Caco-2 (cell line): Measurements from ENCODE around the gene VARS2. TPM values are rescaled to one million over a fixed set of nuclear protein-coding genes. Genes with fewer than 3 reads are reported as not detected.
A peak's percentile ranks its signal among the peaks of the same experiment; 100 is the strongest.
"Not testable (repeated sequence)": the region's sequence is repeated elsewhere in the genome, so short reads cannot be mapped to it uniquely, and the experiment has no call there.

Experiments used
- BruUV-seq: library from RNA; stranded (reverse); fragments of 400-500 nt; replicated peaks from 2 replicates; lab custom pipeline; 2021; lab: Mats Ljungman, UMichigan
- CTCF ChIA-PET: fragments of 300-600 bp; sonication (Branson Sonifier 250); formaldehyde crosslinking; loops from one replicate; lab custom pipeline; 2022; ENCODE audit warnings: antibody characterized with exemption; lab: Charles Lee
- POLR2A ChIA-PET: fragments of 300-600 bp; sonication (Branson Sonifier 250); formaldehyde crosslinking; loops from one replicate; lab custom pipeline; 2022; ENCODE audit warnings: antibody characterized with exemption; lab: Charles Lee
- DNase-seq, 2 experiments: peaks; one replicate each; pipeline versions ENCODE4 v3.0.0 to v3.0.0-alpha.2; 2020 to 2022
- H3K27me3 ChIP-seq: replicated peaks from 2 replicates; pipeline ENCODE4 v1.6.0; 2011; ENCODE audit warnings: low read length; ENCODE audit not compliant: control insufficient read depth, insufficient read depth
- H3K36me3 ChIP-seq: 2 replicates; pipeline ENCODE4 v1.5.1; 2011; ENCODE audit warnings: low read length; ENCODE audit not compliant: control insufficient read depth, insufficient read depth
- H3K4me1 ChIP-seq: fragments of 250-450 bp; sonication (Bioruptor Pico); 2 replicates; pipeline ENCODE4 v1.5.1; 2020; ENCODE audit warnings: mild to moderate bottlenecking
- H3K4me3 ChIP-seq: 2 replicates; pipeline ENCODE4 v1.5.1; 2011; ENCODE audit warnings: low read depth, mild to moderate bottlenecking, control low read depth, low read length
- H3K9me3 ChIP-seq: fragments of 250-450 bp; sonication (Bioruptor Pico); 2 replicates; pipeline ENCODE4 v1.5.1; 2020; ENCODE audit warnings: mild to moderate bottlenecking, moderate library complexity
- H3K27ac Mint-ChIP-seq: one replicate; pipeline ENCODE4 v1.8.0; 2022; ENCODE audit warnings: mixed read lengths; ENCODE audit not compliant: unreplicated experiment
- H3K27me3 Mint-ChIP-seq: one replicate; pipeline ENCODE4 v1.8.0; 2022; ENCODE audit warnings: mixed read lengths; ENCODE audit not compliant: insufficient read depth, unreplicated experiment
- H3K36me3 Mint-ChIP-seq: one replicate; pipeline ENCODE4 v1.8.0; 2022; ENCODE audit warnings: mild to moderate bottlenecking, mixed read lengths; ENCODE audit not compliant: insufficient read depth, unreplicated experiment
- H3K4me1 Mint-ChIP-seq: one replicate; pipeline ENCODE4 v1.8.0; 2022; ENCODE audit warnings: low read depth, mixed read lengths; ENCODE audit not compliant: unreplicated experiment
- H3K4me3 Mint-ChIP-seq: one replicate; pipeline ENCODE4 v1.8.0; 2022; ENCODE audit warnings: mild to moderate bottlenecking, moderate library complexity, mixed read lengths; ENCODE audit not compliant: unreplicated experiment
- H3K9me3 Mint-ChIP-seq: one replicate; pipeline ENCODE4 v1.8.0; 2022; ENCODE audit warnings: mixed read lengths; ENCODE audit not compliant: unreplicated experiment
- intact Hi-C: fragments of 100-400 bp; cut with micrococcal nuclease; formaldehyde crosslinking; loops from one replicate; pipeline ENCODE4 v1.10.0; 2022; ENCODE audit not compliant: unreplicated experiment
- total RNA-seq: library from RNA; stranded (reverse); gene quantifications from 2 replicates; pipeline ENCODE4 v1.2.3, GENCODE V29; 2022
- TF ChIP-seq, protein P1 (sequence below), 2 experiments: fragments of 200-600 bp in 1 of 2; IDR thresholded peaks; 1 replicate in 1 of 2; 2 replicates in 1 of 2; pipeline versions ENCODE4 v1.5.1 to v1.8.0; 2011 to 2022; ENCODE audit warnings: antibody characterized with exemption in 1 of 2, control low read depth in 1 of 2, inconsistent platforms in 1 of 2, low read depth in 1 of 2, low read length in 1 of 2, mild to moderate bottlenecking in 1 of 2, moderate library complexity in 1 of 2; ENCODE audit not compliant: insufficient read depth in 1 of 2, severe bottlenecking in 1 of 2, unreplicated experiment in 1 of 2

Gene VARS2
- total RNA-seq, 1 experiment from 2014 or later, result 37.5 TPM

DNA sequence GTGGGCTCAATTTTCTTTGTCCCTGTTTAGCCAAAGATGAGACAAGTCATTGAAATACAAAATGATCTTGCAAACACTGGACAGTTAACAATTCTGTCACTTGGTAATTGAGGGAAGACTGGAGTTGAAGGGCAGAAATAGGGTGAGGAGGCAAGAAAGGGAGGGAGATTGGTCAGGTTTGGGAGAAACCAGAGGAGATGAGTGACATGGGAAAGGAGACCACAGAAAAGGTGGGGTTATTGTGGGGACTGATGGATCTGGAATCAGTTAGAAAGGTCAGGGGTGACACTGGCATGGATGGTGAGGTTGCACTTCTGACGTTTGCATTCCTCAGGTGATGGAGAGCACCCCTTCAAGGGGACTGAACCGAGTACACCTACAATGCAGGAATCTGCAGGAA lies 5.3 kb upstream of the VARS2 start:
- no peaks in the 10 kb centered on the region for H3K9me3 ChIP-seq
- TSS peak; percentile 20 for BruUV-seq
- Mint-ChIP-seq H3K27ac (peak overlapping the region; percentile 60), H3K4me1 (peaks cover 9% of the 10 kb centered on the region), H3K27me3 (no peaks in the 10 kb centered on the region), H3K9me3 (no peaks in the 10 kb centered on the region), H3K36me3 (peaks cover 16% of the 10 kb centered on the region), H3K4me3 (peak overlapping the region; percentile 90)
- intact Hi-C loops, result loop anchor here (2.0 kb wide), 1 partner anchor 26 kb away; no protein-coding TSS in a partner anchor
- ChIA-PET CTCF (interaction anchor here (1.4 kb wide), 1 partner anchor 24 kb away, joined by 7 read pairs; the partner anchor contains the start of gene DDR1), POLR2A (interaction anchor here (0.5 kb wide), 1 partner anchor 24 kb away, joined by 4 read pairs; the partner anchor contains the start of gene DDR1)
- H3K36me3 ChIP-seq, result no peaks in the 10 kb centered on the region; the same call in 1 of the 2 replicates
- H3K4me1 ChIP-seq, result peaks cover 9% of the 10 kb centered on the region; the same call in 1 of the 2 replicates
- no peak for DNase-seq
- TF ChIP-seq, protein P1, sequence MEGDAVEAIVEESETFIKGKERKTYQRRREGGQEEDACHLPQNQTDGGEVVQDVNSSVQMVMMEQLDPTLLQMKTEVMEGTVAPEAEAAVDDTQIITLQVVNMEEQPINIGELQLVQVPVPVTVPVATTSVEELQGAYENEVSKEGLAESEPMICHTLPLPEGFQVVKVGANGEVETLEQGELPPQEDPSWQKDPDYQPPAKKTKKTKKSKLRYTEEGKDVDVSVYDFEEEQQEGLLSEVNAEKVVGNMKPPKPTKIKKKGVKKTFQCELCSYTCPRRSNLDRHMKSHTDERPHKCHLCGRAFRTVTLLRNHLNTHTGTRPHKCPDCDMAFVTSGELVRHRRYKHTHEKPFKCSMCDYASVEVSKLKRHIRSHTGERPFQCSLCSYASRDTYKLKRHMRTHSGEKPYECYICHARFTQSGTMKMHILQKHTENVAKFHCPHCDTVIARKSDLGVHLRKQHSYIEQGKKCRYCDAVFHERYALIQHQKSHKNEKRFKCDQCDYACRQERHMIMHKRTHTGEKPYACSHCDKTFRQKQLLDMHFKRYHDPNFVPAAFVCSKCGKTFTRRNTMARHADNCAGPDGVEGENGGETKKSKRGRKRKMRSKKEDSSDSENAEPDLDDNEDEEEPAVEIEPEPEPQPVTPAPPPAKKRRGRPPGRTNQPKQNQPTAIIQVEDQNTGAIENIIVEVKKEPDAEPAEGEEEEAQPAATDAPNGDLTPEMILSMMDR (IDR thresholded peaks at IDR 0.05; ENCODE audit: insufficient read depth in 1 of 2, low read depth in 1 of 2, low read length in 1 of 2, severe bottlenecking in 1 of 2, unreplicated experiment in 1 of 2), result no peak
- no peaks in the 10 kb centered on the region for H3K27me3 ChIP-seq
- peak overlapping the region; percentile 76 for H3K4me3 ChIP-seq

DNA sequence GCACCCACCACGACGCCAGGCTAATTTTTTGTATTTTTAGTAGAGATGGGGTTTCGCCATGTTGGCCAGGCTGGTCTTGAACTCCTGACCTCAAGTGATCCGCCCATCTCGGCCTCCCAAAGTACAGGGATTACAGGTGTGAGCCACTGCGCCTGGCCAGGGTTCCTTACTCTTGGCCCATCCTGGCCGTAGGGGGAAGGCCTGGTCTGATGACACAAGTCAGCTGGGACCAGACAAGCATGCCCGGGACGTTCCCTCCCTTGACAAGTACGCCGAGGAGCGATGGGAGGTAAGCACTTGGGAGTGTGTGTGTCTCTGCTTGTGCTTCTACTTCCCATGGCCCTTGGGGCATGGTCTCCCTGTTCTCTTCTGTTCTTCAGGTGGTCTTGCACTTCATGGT lies 3.6 kb upstream of the VARS2 start:
- intact Hi-C loops, BruUV-seq, H3K36me3 ChIP-seq: not testable (repeated sequence)

DNA sequence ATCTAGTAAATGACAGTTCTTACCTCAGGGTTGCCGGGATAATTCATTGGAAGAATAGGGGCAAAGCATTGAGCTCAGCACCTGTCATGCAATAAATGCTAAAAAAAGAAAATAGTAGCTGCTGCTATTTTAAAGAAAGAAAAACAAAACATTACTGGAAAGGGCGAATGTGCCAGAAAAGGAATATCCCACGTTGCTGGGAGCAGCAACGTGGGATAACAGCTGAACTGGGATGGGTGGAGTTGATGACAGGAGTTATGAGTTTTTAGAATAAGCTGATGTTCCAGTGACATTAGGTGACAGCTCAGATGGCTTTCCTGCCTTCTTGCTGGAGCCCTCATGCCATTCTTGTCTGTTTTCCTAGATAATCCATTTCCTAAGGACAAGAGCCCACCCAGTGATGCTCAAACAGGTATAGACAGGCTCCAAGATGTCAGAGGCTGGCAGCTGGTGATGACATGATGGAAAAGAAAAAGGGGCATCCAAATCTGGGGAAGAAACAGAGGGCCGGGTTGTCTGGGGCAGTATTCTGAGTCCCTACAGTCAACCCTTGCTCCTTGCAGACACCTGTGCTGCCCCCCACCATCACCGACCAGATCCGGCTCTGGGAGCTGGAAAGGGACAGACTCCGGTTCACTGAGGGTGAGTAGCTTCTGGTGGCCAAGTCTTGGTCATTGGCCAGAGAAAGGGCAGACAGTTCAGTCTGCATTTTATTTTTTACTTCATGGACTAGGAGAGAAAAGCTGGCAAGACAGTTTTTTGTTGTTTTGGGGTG lies 1.1 kb upstream of the VARS2 start:
- ChIA-PET CTCF (interaction anchor here (0.5 to 4.9 kb wide), 19 partner anchors 12 to 190 kb away, joined by 3 to 66 read pairs (median 9); partner anchors contain the start of genes DDR1 and SFTA2), POLR2A (interaction anchor here (0.6 to 1.5 kb wide), 9 partner anchors 8 to 175 kb away, joined by 3 to 10 read pairs (median 6); no protein-coding TSS in a partner anchor)
- Histone ChIP-seq H3K9me3 (no peaks in the 10 kb centered on the region), H3K27me3 (no peaks in the 10 kb centered on the region), H3K4me1 (peaks cover 16% of the 10 kb centered on the region), H3K36me3 (peaks cover 2% of the 10 kb centered on the region; the same call in 1 of the 2 replicates), H3K4me3 (peak overlapping the region; percentile 54; the same call in 1 of the 2 replicates)
- TF ChIP-seq, protein P1 (IDR thresholded peaks at IDR 0.05; ENCODE audit: insufficient read depth in 1 of 2, low read depth in 1 of 2, low read length in 1 of 2, severe bottlenecking in 1 of 2, unreplicated experiment in 1 of 2), result no peak
- Mint-ChIP-seq H3K36me3 (peaks cover 26% of the 10 kb centered on the region), H3K4me1 (peaks cover 23% of the 10 kb centered on the region), H3K9me3 (no peaks in the 10 kb centered on the region), H3K4me3 (peak overlapping the region; percentile 87), H3K27me3 (no peaks in the 10 kb centered on the region), H3K27ac (peak overlapping the region; percentile 92)
- intact Hi-C loops, result no loop called here
- BruUV-seq, result no TSS peak
- no peak for DNase-seq

More for the DNA sequence above, 3.6 kb upstream of the VARS2 start:
- H3K9me3 Mint-ChIP-seq, DNase-seq, CTCF ChIA-PET, H3K27ac Mint-ChIP-seq, H3K9me3 ChIP-seq, H3K27me3 Mint-ChIP-seq, H3K4me3 ChIP-seq, H3K27me3 ChIP-seq, H3K4me3 Mint-ChIP-seq, POLR2A ChIA-PET: not testable (repeated sequence)
- peaks cover 26% of the 10 kb centered on the region for H3K36me3 Mint-ChIP-seq
- peaks cover 19% of the 10 kb centered on the region for H3K4me1 ChIP-seq
- peaks cover 19% of the 10 kb centered on the region for H3K4me1 Mint-ChIP-seq
